GM23338 (cell line): ENCODE results near the gene KEL. TPM values are rescaled to one million over a fixed set of nuclear protein-coding genes. Genes with fewer than 3 reads are reported as not detected.

Source experiments
- ATAC-seq: fragments of 200-7000 bp; cut with Tn5 transposase; 3 replicates; pipeline ENCODE4 v1.9.1; 2020
- DNase-seq: peaks from one replicate; pipeline ENCODE4 v3.0.0-alpha.2; 2015; ENCODE audit warnings: low spot score
- H2AFZ ChIP-seq: fragments of 200-600 bp; sonication (generic); 2 replicates; pipeline ENCODE4 v1.8.0; 2016; ENCODE audit warnings: antibody characterized with exemption, mild to moderate bottlenecking, moderate library complexity
- H3F3A ChIP-seq: fragments of 200-600 bp; sonication (generic); replicated peaks from 2 replicates; pipeline ENCODE4 v1.8.0; 2017; ENCODE audit warnings: antibody characterized with exemption, mixed run types, low read depth
- H3K27ac ChIP-seq: fragments of 200-600 bp; sonication (generic); 2 replicates; pipeline ENCODE4 v1.6.1; 2016; ENCODE audit warnings: low read depth
- H3K27me3 ChIP-seq: fragments of 200-600 bp; sonication (generic); 2 replicates; pipeline ENCODE4 v1.8.0; 2016; ENCODE audit warnings: mild to moderate bottlenecking, mixed run types, moderate library complexity; ENCODE audit not compliant: insufficient read depth
- H3K36me3 ChIP-seq: fragments of 200-600 bp; sonication (generic); 2 replicates; pipeline ENCODE4 v1.8.0; 2016; ENCODE audit warnings: mild to moderate bottlenecking; ENCODE audit not compliant: insufficient read depth
- H3K4me1 ChIP-seq: fragments of 200-600 bp; sonication (generic); 2 replicates; pipeline ENCODE4 v1.8.0; 2016; ENCODE audit warnings: mild to moderate bottlenecking, moderate library complexity; ENCODE audit not compliant: insufficient read depth
- H3K4me2 ChIP-seq: fragments of 200-600 bp; sonication (generic); 2 replicates; pipeline ENCODE4 v1.7.1; 2017; ENCODE audit warnings: mixed run types
- H3K4me3 ChIP-seq: fragments of 200-600 bp; sonication (generic); 2 replicates; pipeline ENCODE4 v1.6.1; 2016; ENCODE audit warnings: mixed run types
- H3K79me2 ChIP-seq: fragments of 200-600 bp; sonication (generic); replicated peaks from 2 replicates; pipeline ENCODE4 v1.8.0; 2017; ENCODE audit warnings: mild to moderate bottlenecking; ENCODE audit not compliant: insufficient read depth
- H3K9me2 ChIP-seq: fragments of 200-600 bp; sonication (generic); 2 replicates; pipeline ENCODE4 v1.8.0; 2017; ENCODE audit not compliant: insufficient read depth
- H4K20me1 ChIP-seq: fragments of 200-600 bp; sonication (generic); replicated peaks from 2 replicates; pipeline ENCODE4 v1.8.0; 2017; ENCODE audit warnings: mild to moderate bottlenecking; ENCODE audit not compliant: insufficient read depth
- H3K27ac Mint-ChIP-seq: 2 replicates; pipeline ENCODE4 v1.8.0; 2020; ENCODE audit warnings: inconsistent platforms, mild to moderate bottlenecking, moderate library complexity, mixed read lengths
- H3K27me3 Mint-ChIP-seq: 3 replicates; pipeline ENCODE4 v1.8.0; 2022; ENCODE audit warnings: low read depth, mild to moderate bottlenecking, moderate library complexity, mixed read lengths, inconsistent platforms; ENCODE audit not compliant: insufficient read depth, poor library complexity
- H3K36me3 Mint-ChIP-seq: 3 replicates; pipeline ENCODE4 v1.8.0; 2021; ENCODE audit warnings: low read depth, mild to moderate bottlenecking, inconsistent platforms, moderate library complexity, mixed read lengths
- H3K4me1 Mint-ChIP-seq: 3 replicates; pipeline ENCODE4 v1.8.0; 2020; ENCODE audit warnings: mild to moderate bottlenecking, inconsistent platforms, mixed read lengths
- H3K4me3 Mint-ChIP-seq: 3 replicates; pipeline ENCODE4 v1.8.0; 2021; ENCODE audit warnings: moderate library complexity, mild to moderate bottlenecking, inconsistent platforms, mixed read lengths
- H3K9me3 Mint-ChIP-seq: 3 replicates; pipeline ENCODE4 v1.8.0; 2020; ENCODE audit warnings: moderate library complexity, mild to moderate bottlenecking, inconsistent platforms, mixed read lengths
- CREB1 ChIP-seq: fragments of 250-450 bp; sonication (Bioruptor Pico); IDR thresholded peaks from 2 replicates; pipeline ENCODE4 v1.5.0; 2020; ENCODE audit warnings: low read depth, mild to moderate bottlenecking, moderate library complexity
- CTCF ChIP-seq, 2 experiments: fragments of 200-600 bp in 1 of 2; sonication (generic) in 1 of 2; conservative IDR thresholded peaks; 2 replicates each; pipeline versions ENCODE4 v1.5.1 to v1.6.1; 2016 to 2017; ENCODE audit warnings: antibody characterized with exemption in 2 of 2, low read depth in 2 of 2, mild to moderate bottlenecking in 2 of 2, moderate library complexity in 1 of 2
- ETS1 ChIP-seq: IDR thresholded peaks from 2 replicates; pipeline ENCODE4 v1.6.1; 2016; ENCODE audit warnings: antibody characterized with exemption
- EZH2 ChIP-seq: fragments of 200-600 bp; sonication (generic); IDR thresholded peaks from one replicate; pipeline ENCODE4 v1.8.0; 2017; ENCODE audit warnings: antibody characterized with exemption, mild to moderate bottlenecking, low read depth; ENCODE audit not compliant: unreplicated experiment
- EZH2phosphoT487 ChIP-seq: fragments of 200-600 bp; sonication (generic); IDR thresholded peaks from one replicate; pipeline ENCODE4 v1.8.1; 2018; ENCODE audit warnings: antibody characterized with exemption; ENCODE audit not compliant: unreplicated experiment
- JUNB ChIP-seq: IDR thresholded peaks from one replicate; pipeline ENCODE4 v1.6.1; 2016; ENCODE audit warnings: antibody characterized with exemption; ENCODE audit not compliant: unreplicated experiment
- NANOG ChIP-seq: IDR thresholded peaks from 2 replicates; pipeline ENCODE4 v1.6.1; 2016; ENCODE audit warnings: antibody characterized with exemption, borderline replicate concordance
- POLR2AphosphoS5 ChIP-seq: IDR thresholded peaks from 2 replicates; pipeline ENCODE4 v1.6.1; 2016; ENCODE audit warnings: antibody characterized with exemption, low read depth
- REST ChIP-seq: IDR thresholded peaks from one replicate; pipeline ENCODE4 v1.6.1; 2018; ENCODE audit warnings: antibody characterized with exemption; ENCODE audit not compliant: unreplicated experiment
- STAT1 ChIP-seq: IDR thresholded peaks from one replicate; pipeline ENCODE4 v1.6.1; 2016; ENCODE audit warnings: antibody characterized with exemption; ENCODE audit not compliant: unreplicated experiment
- ZNF114 ChIP-seq: fragments of 250-450 bp; sonication (Bioruptor Pico); IDR thresholded peaks from 2 replicates; pipeline ENCODE4 v1.5.0; 2020; ENCODE audit warnings: mild to moderate bottlenecking, moderate library complexity
- ZNF331 ChIP-seq: fragments of 250-450 bp; sonication (Bioruptor Pico); IDR thresholded peaks from 2 replicates; pipeline ENCODE4 v1.5.0; 2020; ENCODE audit warnings: low read depth, mild to moderate bottlenecking, moderate library complexity
- ZNF462 ChIP-seq: fragments of 250-450 bp; sonication (Bioruptor Pico); IDR thresholded peaks from 2 replicates; pipeline ENCODE4 v1.5.0; 2020; ENCODE audit warnings: mild to moderate bottlenecking, moderate library complexity
- polyA plus RNA-seq: library from polyadenylated mRNA; unstranded; fragments of >200 nt; fragmentation: Nextera tagmentation; extraction: Ambion mirVana; gene quantifications from 2 replicates; pipeline ENCODE4 v1.2.1, GENCODE V29; 2016
- total RNA-seq: library from RNA; depleted of rRNA; stranded (reverse); fragments of >200 nt; shearing (Covaris generic); gene quantifications from 2 replicates; pipeline ENCODE4 v1.2.3, GENCODE V29; 2014

KEL gene
- total and polyA plus RNA-seq, 2 experiments from 2014 or later = 1.2 to 3.6 TPM

GRCh38 chr7:142964502-142965246 lies 2.5 kb upstream of the KEL start:
- Histone ChIP-seq H3K4me1 (peaks cover 5% of the 10 kb centered on the region; the same call in 1 of the 2 replicates), H3K9me2 (peaks cover 12% of the 10 kb centered on the region; the same call in 1 of the 2 replicates), H3K4me3 (no peak overlapping the region), H3K27me3 (no peaks in the 10 kb centered on the region), H2AFZ (no peak overlapping the region), H3F3A (no peaks in the 10 kb centered on the region), H3K79me2 (no peaks in the 10 kb centered on the region), H3K27ac (no peak overlapping the region), H3K4me2 (no peak overlapping the region), H3K36me3 (no peaks in the 10 kb centered on the region), H4K20me1 (no peaks in the 10 kb centered on the region)
- H3K27ac Mint-ChIP-seq = no peak overlapping the region; the same call in 1 of the 2 replicates
- H3K27me3 Mint-ChIP-seq = peaks cover 6% of the 10 kb centered on the region
- ATAC-seq (no peak), DNase-seq (no peak)
- H3K9me3 Mint-ChIP-seq = no peaks in the 10 kb centered on the region
- H3K36me3 Mint-ChIP-seq = peaks cover 4% of the 10 kb centered on the region; the same call in 1 of the 3 replicates
- H3K4me1 Mint-ChIP-seq = peaks cover 14% of the 10 kb centered on the region
- TF ChIP-seq JUNB (no peak), CTCF (conservative IDR thresholded peaks at IDR 0.05; ENCODE audit: low read depth in 2 of 2) (no peak), ETS1 (no peak), ZNF114 (CRISPR knock-in tag) (no peak), NANOG (no peak), ZNF331 (CRISPR knock-in tag) (no peak), EZH2phosphoT487 (no peak), POLR2AphosphoS5 (no peak), EZH2 (no peak), ZNF462 (CRISPR knock-in tag) (no peak), STAT1 (no peak), CREB1 (no peak), REST (no peak)
- H3K4me3 Mint-ChIP-seq = no peak overlapping the region
